HCT116 (cell line): ENCODE results near the gene PRDM2. TPM values are rescaled to one million over a fixed set of nuclear protein-coding genes. Genes with fewer than 3 reads are reported as not detected.

Source experiments
- ATAC-seq: fragments of 200-7000 bp; cut with Tn5 transposase; 2 replicates; pipeline ENCODE4 v1.9.1; 2020; ENCODE audit warnings: mild to moderate bottlenecking, moderate library complexity
- BruUV-seq: library from RNA; stranded (reverse); fragments of 400-500 nt; replicated peaks from 2 replicates; lab custom pipeline; 2021; lab: Mats Ljungman, UMichigan
- CTCF ChIA-PET: fragments of 300-600 bp; sonication (Branson Sonifier 250); formaldehyde crosslinking; loops from one replicate; lab custom pipeline; 2021; ENCODE audit warnings: antibody characterized with exemption; lab: Charles Lee
- POLR2A ChIA-PET: fragments of 300-600, 350-600 bp; sonication (Branson Sonifier 250); formaldehyde crosslinking; loops from one replicate; lab custom pipeline; 2021; ENCODE audit warnings: antibody characterized with exemption; lab: Charles Lee
- RAD21 ChIA-PET, 2 experiments: fragments of 300-600 bp; sonication (Branson Sonifier 250); formaldehyde crosslinking; loops; one replicate each; lab custom pipeline; 2023; ENCODE audit warnings: low total read pairs in 2 of 2; ENCODE audit not compliant: uncharacterized antibody in 2 of 2, unreplicated experiment in 2 of 2, low non-redundant PET in 1 of 2; lab: Charles Lee
- DNase-seq: peaks from one replicate; pipeline ENCODE4 v3.0.0-alpha.2; 2010; ENCODE audit warnings: low read depth, low spot score
- H2AFZ ChIP-seq: fragments of 200-600 bp; shearing (Covaris generic), sonication (generic); 2 replicates; pipeline ENCODE4 v1.6.1; 2017; ENCODE audit warnings: low read depth, mixed run types, mixed read lengths, antibody characterized with exemption, low read length; ENCODE audit not compliant: poor library complexity, severe bottlenecking
- H3K27ac ChIP-seq: 2 replicates; pipeline ENCODE4 v1.5.1; 2012; ENCODE audit warnings: low read depth, low read length
- H3K27me3 ChIP-seq: fragments of 200-600 bp; sonication (generic); 2 replicates; pipeline ENCODE4 v1.6.1; 2016; ENCODE audit warnings: mixed run types, low read length, mixed read lengths; ENCODE audit not compliant: insufficient read depth
- H3K36me3 ChIP-seq, 2 experiments: fragments of 200-500 bp in 1 of 2; fragments of 200-600 bp in 1 of 2; sonication (Bioruptor generic) in 1 of 2; sonication (generic) in 1 of 2; 2 replicates each; pipeline versions ENCODE4 v1.5.1 to v1.6.1; 2014 to 2016; ENCODE audit warnings: low read length in 2 of 2, inconsistent platforms in 1 of 2, mixed read lengths in 1 of 2, mixed run types in 1 of 2; ENCODE audit not compliant: insufficient read depth in 2 of 2, control insufficient read depth in 1 of 2
- H3K4me1 ChIP-seq, 2 experiments: fragments of 200-600 bp in 1 of 2; sonication (generic) in 1 of 2; 2 replicates each; pipeline versions ENCODE4 v1.5.1 to v1.6.1; 2012 to 2017; ENCODE audit warnings: low read length in 2 of 2, inconsistent platforms in 1 of 2, mild to moderate bottlenecking in 1 of 2, mixed read lengths in 1 of 2, mixed run types in 1 of 2, moderate library complexity in 1 of 2; ENCODE audit not compliant: insufficient read depth in 2 of 2, control insufficient read depth in 1 of 2
- H3K4me2 ChIP-seq: fragments of 200-600 bp; sonication (generic); 2 replicates; pipeline ENCODE4 v1.6.1; 2017; ENCODE audit warnings: mixed run types, low read length, mixed read lengths
- H3K4me3 ChIP-seq, 2 experiments: fragments of 200-600 bp in 1 of 2; sonication (generic) in 1 of 2; replicated peaks in 1 of 2; 2 replicates each; pipeline ENCODE4 v1.5.1; 2011 to 2016; ENCODE audit warnings: low read length in 2 of 2, control low read depth in 1 of 2, low read depth in 1 of 2, mild to moderate bottlenecking in 1 of 2, mixed read lengths in 1 of 2, mixed run types in 1 of 2
- H3K79me2 ChIP-seq: fragments of 200-600 bp; sonication (generic); 2 replicates; pipeline ENCODE4 v1.6.1; 2017; ENCODE audit warnings: mild to moderate bottlenecking, mixed run types, low read length, moderate library complexity, mixed read lengths; ENCODE audit not compliant: insufficient read depth
- H3K9ac ChIP-seq: fragments of 200-600 bp; sonication (generic); 2 replicates; pipeline ENCODE4 v1.6.1; 2016; ENCODE audit warnings: low read length, mixed read lengths
- H3K9me2 ChIP-seq: fragments of 200-600 bp; sonication (generic), shearing (Covaris generic); 2 replicates; pipeline ENCODE4 v1.6.1; 2017; ENCODE audit warnings: mixed run types, mild to moderate bottlenecking, moderate library complexity; ENCODE audit not compliant: insufficient read depth
- H3K9me3 ChIP-seq, 2 experiments: fragments of 200-500 bp in 1 of 2; fragments of 200-600 bp in 1 of 2; sonication (Bioruptor generic) in 1 of 2; sonication (generic) in 1 of 2; 2 replicates each; pipeline ENCODE4 v1.6.1; 2014 to 2017; ENCODE audit warnings: low read length in 2 of 2, mixed read lengths in 2 of 2, inconsistent platforms in 1 of 2, low read depth in 1 of 2, mild to moderate bottlenecking in 1 of 2, mixed run types in 1 of 2, moderate library complexity in 1 of 2; ENCODE audit not compliant: control insufficient read depth in 1 of 2, insufficient read depth in 1 of 2
- H4K20me1 ChIP-seq: fragments of 200-600 bp; sonication (generic), shearing (Covaris generic); 2 replicates; pipeline ENCODE4 v1.6.1; 2017; ENCODE audit warnings: mixed run types, mild to moderate bottlenecking, moderate library complexity; ENCODE audit not compliant: insufficient read depth
- CBX3 ChIP-seq: IDR thresholded peaks from 2 replicates; pipeline ENCODE4 v1.6.1; 2012; ENCODE audit warnings: low read depth
- CEBPB ChIP-seq: IDR thresholded peaks from 2 replicates; pipeline ENCODE4 v1.6.1; 2012; ENCODE audit warnings: low read depth
- EGR1 ChIP-seq: IDR thresholded peaks from 2 replicates; pipeline ENCODE4 v1.6.1; 2012; ENCODE audit warnings: low read depth
- ELF1 ChIP-seq: IDR thresholded peaks from 2 replicates; pipeline ENCODE4 v1.6.1; 2012; ENCODE audit warnings: low read depth, borderline replicate concordance
- EZH2 ChIP-seq: fragments of 200-600 bp; sonication (generic); IDR thresholded peaks from 2 replicates; pipeline ENCODE4 v1.6.1; 2017; ENCODE audit warnings: antibody characterized with exemption, mixed run types
- EZH2phosphoT487 ChIP-seq: fragments of 200-600 bp; IDR thresholded peaks from 2 replicates; pipeline ENCODE4 v1.6.1; 2018; ENCODE audit warnings: antibody characterized with exemption, borderline replicate concordance
- FOSL1 ChIP-seq: IDR thresholded peaks from 2 replicates; pipeline ENCODE4 v1.6.1; 2012; ENCODE audit warnings: low read depth
- JUND ChIP-seq: IDR thresholded peaks from 2 replicates; pipeline ENCODE4 v1.6.1; 2012
- POLR2A ChIP-seq: IDR thresholded peaks from 2 replicates; pipeline ENCODE4 v1.7.0; 2011; ENCODE audit warnings: borderline replicate concordance; ENCODE audit not compliant: insufficient read depth, insufficient read length; ENCODE audit errors: extremely low read depth
- POLR2AphosphoS5 ChIP-seq: IDR thresholded peaks from 2 replicates; pipeline ENCODE4 v1.6.1; 2011; ENCODE audit warnings: mild to moderate bottlenecking, low read depth, low read length, moderate library complexity
- SIN3A ChIP-seq: IDR thresholded peaks from 2 replicates; pipeline ENCODE4 v1.6.1; 2012; ENCODE audit warnings: low read depth
- SRF ChIP-seq: IDR thresholded peaks from 2 replicates; pipeline ENCODE4 v1.6.1; 2012; ENCODE audit warnings: low read depth
- TCF7L2 ChIP-seq: IDR thresholded peaks from 2 replicates; pipeline ENCODE4 v1.7.0; 2011; ENCODE audit warnings: borderline replicate concordance, inconsistent platforms; ENCODE audit not compliant: insufficient read depth, insufficient read length; ENCODE audit errors: extremely low read depth
- ZFX ChIP-seq: fragments of 450-650 bp; IDR thresholded peaks from 2 replicates; pipeline ENCODE4 v1.6.1; 2017
- intact Hi-C: fragments of 100-400 bp; cut with micrococcal nuclease; formaldehyde crosslinking; loops from 2 replicates; pipeline ENCODE4 v1.10.0; 2022
- total RNA-seq: library from RNA; stranded (reverse); gene quantifications from one replicate; pipeline ENCODE4 v1.2.1, GENCODE V29; 2021; ENCODE audit not compliant: unreplicated experiment
- TF ChIP-seq, protein P1 (sequence below): IDR thresholded peaks from 2 replicates; pipeline ENCODE4 v1.6.1; 2012; ENCODE audit warnings: low read depth
- TF ChIP-seq, protein P2 (sequence below): IDR thresholded peaks from 2 replicates; pipeline ENCODE4 v1.6.1; 2011; ENCODE audit warnings: mild to moderate bottlenecking, low read length, moderate library complexity; ENCODE audit not compliant: insufficient replicate concordance; ENCODE audit errors: extremely low read depth
- TF ChIP-seq, protein P3 (sequence below): IDR thresholded peaks from 2 replicates; pipeline ENCODE4 v1.6.1; 2012

Gene PRDM2
- total RNA-seq, 1 experiment from 2014 or later, result 17.3 TPM

GRCh38 chr1:13708380-13708982 is 8.5 kb downstream of the PRDM2 start:
- ATAC-seq (no peak), DNase-seq (no peak)
- no peaks in the 10 kb centered on the region for H3K36me3 ChIP-seq
- H3K4me3 ChIP-seq, result no peak overlapping the region
- H3K27me3 ChIP-seq, result no peaks in the 10 kb centered on the region
- RAD21 ChIA-PET, result no interaction called here
- H4K20me1 ChIP-seq, result no peaks in the 10 kb centered on the region
- no peak overlapping the region for H3K9ac ChIP-seq
- CTCF ChIA-PET, result no interaction called here
- intact Hi-C loops, result no loop called here
- no peaks in the 10 kb centered on the region for H3K9me2 ChIP-seq
- H3K27ac ChIP-seq, result no peak overlapping the region
- POLR2A ChIA-PET, result interaction anchor here (0.6 kb wide), 1 partner anchor 15 kb away, joined by 3 read pairs; no protein-coding TSS in a partner anchor
- no peak overlapping the region for H3K4me2 ChIP-seq
- no peak overlapping the region for H2AFZ ChIP-seq
- BruUV-seq, result no TSS peak
- H3K4me1 ChIP-seq, result no peaks in the 10 kb centered on the region
- H3K79me2 ChIP-seq, result no peaks in the 10 kb centered on the region
- no peaks in the 10 kb centered on the region for H3K9me3 ChIP-seq
- TF ChIP-seq, protein P1, sequence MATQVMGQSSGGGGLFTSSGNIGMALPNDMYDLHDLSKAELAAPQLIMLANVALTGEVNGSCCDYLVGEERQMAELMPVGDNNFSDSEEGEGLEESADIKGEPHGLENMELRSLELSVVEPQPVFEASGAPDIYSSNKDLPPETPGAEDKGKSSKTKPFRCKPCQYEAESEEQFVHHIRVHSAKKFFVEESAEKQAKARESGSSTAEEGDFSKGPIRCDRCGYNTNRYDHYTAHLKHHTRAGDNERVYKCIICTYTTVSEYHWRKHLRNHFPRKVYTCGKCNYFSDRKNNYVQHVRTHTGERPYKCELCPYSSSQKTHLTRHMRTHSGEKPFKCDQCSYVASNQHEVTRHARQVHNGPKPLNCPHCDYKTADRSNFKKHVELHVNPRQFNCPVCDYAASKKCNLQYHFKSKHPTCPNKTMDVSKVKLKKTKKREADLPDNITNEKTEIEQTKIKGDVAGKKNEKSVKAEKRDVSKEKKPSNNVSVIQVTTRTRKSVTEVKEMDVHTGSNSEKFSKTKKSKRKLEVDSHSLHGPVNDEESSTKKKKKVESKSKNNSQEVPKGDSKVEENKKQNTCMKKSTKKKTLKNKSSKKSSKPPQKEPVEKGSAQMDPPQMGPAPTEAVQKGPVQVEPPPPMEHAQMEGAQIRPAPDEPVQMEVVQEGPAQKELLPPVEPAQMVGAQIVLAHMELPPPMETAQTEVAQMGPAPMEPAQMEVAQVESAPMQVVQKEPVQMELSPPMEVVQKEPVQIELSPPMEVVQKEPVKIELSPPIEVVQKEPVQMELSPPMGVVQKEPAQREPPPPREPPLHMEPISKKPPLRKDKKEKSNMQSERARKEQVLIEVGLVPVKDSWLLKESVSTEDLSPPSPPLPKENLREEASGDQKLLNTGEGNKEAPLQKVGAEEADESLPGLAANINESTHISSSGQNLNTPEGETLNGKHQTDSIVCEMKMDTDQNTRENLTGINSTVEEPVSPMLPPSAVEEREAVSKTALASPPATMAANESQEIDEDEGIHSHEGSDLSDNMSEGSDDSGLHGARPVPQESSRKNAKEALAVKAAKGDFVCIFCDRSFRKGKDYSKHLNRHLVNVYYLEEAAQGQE, result no peak
- TF ChIP-seq TCF7L2 (no peak), EZH2phosphoT487 (no peak), EZH2 (no peak), POLR2A (no peak), CEBPB (no peak), SIN3A (no peak), POLR2AphosphoS5 (no peak), EGR1 (no peak), ZFX (no peak), JUND (no peak), CBX3 (no peak), FOSL1 (no peak), SRF (no peak), ELF1 (no peak)
- TF ChIP-seq, protein P2, sequence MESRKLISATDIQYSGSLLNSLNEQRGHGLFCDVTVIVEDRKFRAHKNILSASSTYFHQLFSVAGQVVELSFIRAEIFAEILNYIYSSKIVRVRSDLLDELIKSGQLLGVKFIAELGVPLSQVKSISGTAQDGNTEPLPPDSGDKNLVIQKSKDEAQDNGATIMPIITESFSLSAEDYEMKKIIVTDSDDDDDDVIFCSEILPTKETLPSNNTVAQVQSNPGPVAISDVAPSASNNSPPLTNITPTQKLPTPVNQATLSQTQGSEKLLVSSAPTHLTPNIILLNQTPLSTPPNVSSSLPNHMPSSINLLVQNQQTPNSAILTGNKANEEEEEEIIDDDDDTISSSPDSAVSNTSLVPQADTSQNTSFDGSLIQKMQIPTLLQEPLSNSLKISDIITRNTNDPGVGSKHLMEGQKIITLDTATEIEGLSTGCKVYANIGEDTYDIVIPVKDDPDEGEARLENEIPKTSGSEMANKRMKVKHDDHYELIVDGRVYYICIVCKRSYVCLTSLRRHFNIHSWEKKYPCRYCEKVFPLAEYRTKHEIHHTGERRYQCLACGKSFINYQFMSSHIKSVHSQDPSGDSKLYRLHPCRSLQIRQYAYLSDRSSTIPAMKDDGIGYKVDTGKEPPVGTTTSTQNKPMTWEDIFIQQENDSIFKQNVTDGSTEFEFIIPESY, result no peak
- TF ChIP-seq, protein P3, sequence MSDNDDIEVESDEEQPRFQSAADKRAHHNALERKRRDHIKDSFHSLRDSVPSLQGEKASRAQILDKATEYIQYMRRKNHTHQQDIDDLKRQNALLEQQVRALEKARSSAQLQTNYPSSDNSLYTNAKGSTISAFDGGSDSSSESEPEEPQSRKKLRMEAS, result no peak
- TF ChIP-seq, all 23 proteins: peak for 0
